ENCODE results near the gene BRSK2. TPM values are rescaled to one million over a fixed set of nuclear protein-coding genes. Genes with fewer than 3 reads are reported as not detected.

BRSK2 gene
- total RNA-seq, 1 donor from 2014 or later: 6.9 TPM

- Mint-ChIP-seq H3K27ac (ENCODE audit: unreplicated experiment) (no peak overlapping the region), H3K36me3 (ENCODE audit: low read depth) (no peaks in the 10 kb centered on the region), H3K27me3 (ENCODE audit: low read depth) (no peaks in the 10 kb centered on the region), H3K4me3 (ENCODE audit: unreplicated experiment) (no peak overlapping the region), H3K9me3 (ENCODE audit: low read depth) (no peaks in the 10 kb centered on the region), H3K4me1 (ENCODE audit: low read depth) (no peaks in the 10 kb centered on the region)
- no peak for TF ChIP-seq CTCF (IDR thresholded peaks at IDR 0.05)
- DNase-seq (ENCODE audit: low spot score): no peak
These were observed 64.8 kb downstream of the BRSK2 start for GRCh38 chr11:1454576-1454975.

GRCh38 chr11:1455032-1455762 lies 65.5 kb downstream of the BRSK2 start:
- Mint-ChIP-seq H3K27ac (ENCODE audit: unreplicated experiment) (no peak overlapping the region), H3K4me1 (ENCODE audit: low read depth) (no peaks in the 10 kb centered on the region), H3K4me3 (ENCODE audit: unreplicated experiment) (no peak overlapping the region), H3K36me3 (ENCODE audit: low read depth) (no peaks in the 10 kb centered on the region), H3K9me3 (ENCODE audit: low read depth) (no peaks in the 10 kb centered on the region), H3K27me3 (ENCODE audit: low read depth) (no peaks in the 10 kb centered on the region)
- TF ChIP-seq CTCF (IDR thresholded peaks at IDR 0.05): no peak
- DNase-seq (ENCODE audit: low spot score): no peak

- no peak for TF ChIP-seq CTCF (IDR thresholded peaks at IDR 0.05)
These were observed 66.0 kb downstream of the BRSK2 start for GRCh38 chr11:1455763-1456060.

GRCh38 chr11:1456176-1456575 lies 66.4 kb downstream of the BRSK2 start:
- no peak overlapping the region for H3K4me3 Mint-ChIP-seq (ENCODE audit: unreplicated experiment)
- no peak overlapping the region for H3K27ac Mint-ChIP-seq (ENCODE audit: unreplicated experiment)
- H3K9me3 Mint-ChIP-seq (ENCODE audit: low read depth): no peaks in the 10 kb centered on the region
- H3K27me3 Mint-ChIP-seq (ENCODE audit: low read depth): no peaks in the 10 kb centered on the region
- TF ChIP-seq CTCF (IDR thresholded peaks at IDR 0.05): no peak
- no peaks in the 10 kb centered on the region for H3K4me1 Mint-ChIP-seq (ENCODE audit: low read depth)
- DNase-seq (ENCODE audit: low spot score): no peak
- no peaks in the 10 kb centered on the region for H3K36me3 Mint-ChIP-seq (ENCODE audit: low read depth)

More at GRCh38 chr11:1455763-1456060, 66.0 kb downstream of the BRSK2 start:
- Mint-ChIP-seq H3K27ac (ENCODE audit: unreplicated experiment) (no peak overlapping the region), H3K27me3 (ENCODE audit: low read depth) (no peaks in the 10 kb centered on the region), H3K4me1 (ENCODE audit: low read depth) (no peaks in the 10 kb centered on the region), H3K9me3 (ENCODE audit: low read depth) (no peaks in the 10 kb centered on the region), H3K36me3 (ENCODE audit: low read depth) (no peaks in the 10 kb centered on the region), H3K4me3 (ENCODE audit: unreplicated experiment) (no peak overlapping the region)
- no peak for DNase-seq (ENCODE audit: low spot score)

- Mint-ChIP-seq H3K27ac (ENCODE audit: unreplicated experiment) (no peak overlapping the region), H3K4me3 (ENCODE audit: unreplicated experiment) (no peak overlapping the region), H3K36me3 (ENCODE audit: low read depth) (no peaks in the 10 kb centered on the region), H3K4me1 (ENCODE audit: low read depth) (no peaks in the 10 kb centered on the region), H3K27me3 (ENCODE audit: low read depth) (no peaks in the 10 kb centered on the region), H3K9me3 (ENCODE audit: low read depth) (no peaks in the 10 kb centered on the region)
- no peak for DNase-seq (ENCODE audit: low spot score)
- TF ChIP-seq CTCF (IDR thresholded peaks at IDR 0.05): no peak
These were observed 67.0 kb downstream of the BRSK2 start for GRCh38 chr11:1456596-1457325.

Measured in chondrocyte (in vitro differentiated cells).